COR-L47 (cell line): ENCODE measurements around the gene RABGAP1L.
"Not testable (repeated sequence)": the region's sequence is repeated elsewhere in the genome, so short reads cannot be mapped to it uniquely, and the experiment has no call there.

Source experiments
- DNase-seq: peaks from one replicate; lab custom pipeline; 2025; lab: John Stamatoyannopoulos, UW

RABGAP1L gene

GRCh38 chr1:174660476-174660875 lies 501.2 kb downstream of the RABGAP1L start:
- no peak for DNase-seq

GRCh38 chr1:174663358-174663757 lies 504.0 kb downstream of the RABGAP1L start:
- no peak for DNase-seq

GRCh38 chr1:174666248-174666647 lies 506.9 kb downstream of the RABGAP1L start:
- DNase-seq = no peak

- no peak for DNase-seq
Observed at GRCh38 chr1:174671826-174672225, 512.5 kb downstream of the RABGAP1L start.

- no peak for DNase-seq
Observed at GRCh38 chr1:174676856-174677255, 517.5 kb downstream of the RABGAP1L start.

- no peak for DNase-seq
Observed at GRCh38 chr1:174678657-174679056, 519.3 kb downstream of the RABGAP1L start.

GRCh38 chr1:174680101-174680500 lies 520.8 kb downstream of the RABGAP1L start:
- no peak for DNase-seq

GRCh38 chr1:174682419-174683008 lies 523.2 kb downstream of the RABGAP1L start:
- DNase-seq = no peak

GRCh38 chr1:174686213-174686612 lies 526.9 kb downstream of the RABGAP1L start:
- DNase-seq = no peak

GRCh38 chr1:174689524-174689923 lies 530.2 kb downstream of the RABGAP1L start:
- DNase-seq = no peak

- no peak for DNase-seq
Observed at GRCh38 chr1:174690266-174690665, 530.9 kb downstream of the RABGAP1L start.

- DNase-seq = no peak
Observed at GRCh38 chr1:174692313-174692712, 533.0 kb downstream of the RABGAP1L start.

GRCh38 chr1:174693085-174693484 lies 533.8 kb downstream of the RABGAP1L start:
- DNase-seq = no peak

GRCh38 chr1:174693539-174693938 lies 534.2 kb downstream of the RABGAP1L start:
- DNase-seq = not testable (repeated sequence)

- DNase-seq = no peak
Observed at GRCh38 chr1:174696026-174696821, 536.9 kb downstream of the RABGAP1L start.

GRCh38 chr1:174700314-174700713 lies 541.0 kb downstream of the RABGAP1L start:
- no peak for DNase-seq

GRCh38 chr1:174700775-174701174 lies 541.5 kb downstream of the RABGAP1L start:
- DNase-seq = no peak

- no peak for DNase-seq
Observed at GRCh38 chr1:174701565-174701964, 542.2 kb downstream of the RABGAP1L start.

- DNase-seq = no peak
Observed at GRCh38 chr1:174702011-174702410, 542.7 kb downstream of the RABGAP1L start.

- no peak for DNase-seq
Observed at GRCh38 chr1:174703309-174703708, 544.0 kb downstream of the RABGAP1L start.

GRCh38 chr1:174704300-174704699 lies 545.0 kb downstream of the RABGAP1L start:
- no peak for DNase-seq

GRCh38 chr1:174710868-174711845 lies 551.8 kb downstream of the RABGAP1L start:
- DNase-seq = no peak
